ENCODE measurements around the gene SIX5.

The SIX5 gene

GRCh38 chr19:45792470-45793177 is 23.6 kb upstream of the SIX5 start, which contains the start of gene DMWD:
TSS of gene DMWD (minus strand) at chr19:45792845. CDS start at chr19:45792756, 89 bp downstream.
- Histone ChIP-seq H3K27me3 (ENCODE audit: control insufficient read depth, low read length) (no peaks in the 10 kb centered on the region), H3K79me2 (ENCODE audit: control insufficient read depth, low read length) (peaks cover 16% of the 10 kb centered on the region), H3K9me2 (replicated peaks; ENCODE audit: control insufficient read depth, low read length) (no peaks in the 10 kb centered on the region), H3K36me3 (ENCODE audit: control insufficient read depth, low read length) (peaks cover 23% of the 10 kb centered on the region), H3K4me3 (ENCODE audit: low read length) (peak within 1 kb of the TSS; percentile 93), H3K9me3 (ENCODE audit: control insufficient read depth, insufficient read depth, low read length) (no peaks in the 10 kb centered on the region), H3K4me2 (ENCODE audit: low read length) (peak within 1 kb of the TSS; percentile 87), H3F3A (ENCODE audit: control insufficient read depth, insufficient read depth) (no peaks in the 10 kb centered on the region), H4K20me1 (ENCODE audit: control insufficient read depth, insufficient read depth, low read depth, low read length) (no peaks in the 10 kb centered on the region), H3K27ac (ENCODE audit: low read depth, low read length) (no peak within 1 kb of the TSS), H3K4me1 (ENCODE audit: control insufficient read depth, low read length) (peaks cover 26% of the 10 kb centered on the region)
- no peak for TF ChIP-seq EZH2phosphoT487 (IDR thresholded peaks at IDR 0.05; ENCODE audit: borderline replicate concordance, low read length)
- TF ChIP-seq, protein P1, sequence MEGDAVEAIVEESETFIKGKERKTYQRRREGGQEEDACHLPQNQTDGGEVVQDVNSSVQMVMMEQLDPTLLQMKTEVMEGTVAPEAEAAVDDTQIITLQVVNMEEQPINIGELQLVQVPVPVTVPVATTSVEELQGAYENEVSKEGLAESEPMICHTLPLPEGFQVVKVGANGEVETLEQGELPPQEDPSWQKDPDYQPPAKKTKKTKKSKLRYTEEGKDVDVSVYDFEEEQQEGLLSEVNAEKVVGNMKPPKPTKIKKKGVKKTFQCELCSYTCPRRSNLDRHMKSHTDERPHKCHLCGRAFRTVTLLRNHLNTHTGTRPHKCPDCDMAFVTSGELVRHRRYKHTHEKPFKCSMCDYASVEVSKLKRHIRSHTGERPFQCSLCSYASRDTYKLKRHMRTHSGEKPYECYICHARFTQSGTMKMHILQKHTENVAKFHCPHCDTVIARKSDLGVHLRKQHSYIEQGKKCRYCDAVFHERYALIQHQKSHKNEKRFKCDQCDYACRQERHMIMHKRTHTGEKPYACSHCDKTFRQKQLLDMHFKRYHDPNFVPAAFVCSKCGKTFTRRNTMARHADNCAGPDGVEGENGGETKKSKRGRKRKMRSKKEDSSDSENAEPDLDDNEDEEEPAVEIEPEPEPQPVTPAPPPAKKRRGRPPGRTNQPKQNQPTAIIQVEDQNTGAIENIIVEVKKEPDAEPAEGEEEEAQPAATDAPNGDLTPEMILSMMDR (IDR thresholded peaks at IDR 0.05; ENCODE audit: low read depth, low read length, poor library complexity, severe bottlenecking): no peak

DNA sequence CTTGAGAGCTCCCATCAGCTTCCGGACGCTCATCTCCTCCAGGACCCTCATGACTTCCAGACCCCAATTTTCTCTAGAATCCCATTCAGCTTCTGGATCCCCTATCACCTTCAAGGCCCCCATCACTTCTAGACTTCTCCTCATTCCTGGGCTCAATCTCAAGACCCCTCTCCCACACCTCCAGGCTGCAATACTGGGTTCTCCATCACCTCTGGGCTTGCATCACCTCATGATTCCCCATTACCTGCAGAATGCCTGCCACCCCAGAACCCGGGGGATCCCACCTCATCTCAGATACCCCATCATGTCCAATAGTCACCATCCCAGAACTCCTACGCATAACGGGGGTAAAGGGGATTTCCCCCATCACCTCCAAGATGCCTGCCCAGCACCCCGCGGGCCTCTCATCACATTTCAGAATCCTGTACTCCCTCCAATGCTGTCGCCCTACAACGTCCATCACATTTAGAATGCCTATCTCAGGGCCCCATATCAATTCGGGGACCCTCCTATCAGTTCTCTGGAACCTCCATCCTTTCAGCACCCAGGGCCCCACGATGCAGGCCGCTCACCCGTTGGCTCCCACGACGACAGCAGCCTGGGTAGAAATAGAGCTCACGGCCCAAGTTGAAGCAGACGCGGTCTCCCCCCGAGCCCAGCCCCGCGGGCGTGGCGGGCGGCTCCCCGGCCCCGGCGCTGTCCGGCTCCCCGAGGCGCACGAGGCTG is 22.9 kb upstream of the SIX5 start:
- Histone ChIP-seq H3K4me2 (ENCODE audit: low read length) (peak overlapping the region; percentile 87), H3K27ac (ENCODE audit: low read depth, low read length) (no peak overlapping the region), H3K27me3 (ENCODE audit: control insufficient read depth, low read length) (no peaks in the 10 kb centered on the region), H3K79me2 (ENCODE audit: control insufficient read depth, low read length) (peaks cover 16% of the 10 kb centered on the region), H3F3A (ENCODE audit: control insufficient read depth, insufficient read depth) (no peaks in the 10 kb centered on the region), H3K9me2 (replicated peaks; ENCODE audit: control insufficient read depth, low read length) (no peaks in the 10 kb centered on the region), H3K9me3 (ENCODE audit: control insufficient read depth, insufficient read depth, low read length) (no peaks in the 10 kb centered on the region), H3K4me3 (ENCODE audit: low read length) (peak overlapping the region; percentile 93), H3K4me1 (ENCODE audit: control insufficient read depth, low read length) (peaks cover 26% of the 10 kb centered on the region), H4K20me1 (ENCODE audit: control insufficient read depth, insufficient read depth, low read depth, low read length) (no peaks in the 10 kb centered on the region), H3K36me3 (ENCODE audit: control insufficient read depth, low read length) (peaks cover 27% of the 10 kb centered on the region)
- no peak for TF ChIP-seq EZH2phosphoT487 (IDR thresholded peaks at IDR 0.05; ENCODE audit: borderline replicate concordance, low read length)
- TF ChIP-seq, protein P1 (IDR thresholded peaks at IDR 0.05; ENCODE audit: low read depth, low read length, poor library complexity, severe bottlenecking): no peak

DNA sequence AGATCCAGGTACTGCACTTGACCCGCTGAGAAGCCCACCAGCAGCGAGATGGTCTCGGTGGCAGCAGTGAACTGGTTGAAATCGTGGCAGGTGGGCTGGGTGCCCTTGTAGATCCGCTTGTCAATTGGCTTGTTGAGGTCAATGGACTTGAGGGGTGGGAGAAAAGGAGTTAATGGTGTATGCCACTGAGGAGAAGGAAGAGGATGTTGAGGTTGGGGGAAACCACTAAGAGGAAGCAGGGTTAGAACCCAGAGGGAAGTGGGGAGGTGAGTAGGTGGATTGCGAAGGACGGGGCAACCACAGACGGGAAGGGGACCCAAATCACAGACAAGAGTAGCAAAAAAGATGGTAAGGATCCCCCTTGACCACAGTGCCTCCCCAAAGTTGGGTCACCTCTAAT is 21.9 kb upstream of the SIX5 start:
- Histone ChIP-seq H3K27me3 (ENCODE audit: control insufficient read depth, low read length) (no peaks in the 10 kb centered on the region), H3K9me3 (ENCODE audit: control insufficient read depth, insufficient read depth, low read length) (no peaks in the 10 kb centered on the region), H3K79me2 (ENCODE audit: control insufficient read depth, low read length) (peaks cover 16% of the 10 kb centered on the region), H4K20me1 (ENCODE audit: control insufficient read depth, insufficient read depth, low read depth, low read length) (no peaks in the 10 kb centered on the region), H3K4me1 (ENCODE audit: control insufficient read depth, low read length) (peaks cover 26% of the 10 kb centered on the region), H3K4me3 (ENCODE audit: low read length) (peak overlapping the region; percentile 93), H3F3A (ENCODE audit: control insufficient read depth, insufficient read depth) (no peaks in the 10 kb centered on the region), H3K36me3 (ENCODE audit: control insufficient read depth, low read length) (peaks cover 36% of the 10 kb centered on the region), H3K4me2 (ENCODE audit: low read length) (peak overlapping the region; percentile 87), H3K27ac (ENCODE audit: low read depth, low read length) (no peak overlapping the region), H3K9me2 (replicated peaks; ENCODE audit: control insufficient read depth, low read length) (no peaks in the 10 kb centered on the region)
- no peak for TF ChIP-seq EZH2phosphoT487 (IDR thresholded peaks at IDR 0.05; ENCODE audit: borderline replicate concordance, low read length)
- TF ChIP-seq, protein P1 (IDR thresholded peaks at IDR 0.05; ENCODE audit: low read depth, low read length, poor library complexity, severe bottlenecking): no peak
